Activated naive CD8-positive, alpha-beta T cell treated with anti-CD3 and anti-CD28 coated beads, Interleukin-2, amount 50 U/mL, for 24 hours (primary cell): ENCODE results near the gene SPAG16.

Source experiments
- ATAC-seq: fragments of 150-1000 bp; cut with Tn5 transposase; one replicate; pipeline ENCODE4 v1.10.0; 2021
- DNase-seq: peaks from one replicate; pipeline ENCODE4 v3.0.0; 2021
- H3K27ac Mint-ChIP-seq: one replicate; pipeline ENCODE4 v1.8.0; 2021; ENCODE audit warnings: mild to moderate bottlenecking, mixed read lengths
- H3K27me3 Mint-ChIP-seq: one replicate; pipeline ENCODE4 v1.8.0; 2021; ENCODE audit warnings: mixed read lengths
- H3K36me3 Mint-ChIP-seq: one replicate; pipeline ENCODE4 v1.8.0; 2021; ENCODE audit warnings: low read depth, mixed read lengths
- H3K4me1 Mint-ChIP-seq: one replicate; pipeline ENCODE4 v1.8.0; 2021; ENCODE audit warnings: mixed read lengths
- H3K4me3 Mint-ChIP-seq: one replicate; pipeline ENCODE4 v1.8.0; 2021; ENCODE audit warnings: mild to moderate bottlenecking, moderate library complexity, mixed read lengths
- H3K9me3 Mint-ChIP-seq: one replicate; pipeline ENCODE4 v1.8.0; 2021; ENCODE audit warnings: mixed read lengths

SPAG16 gene

DNA sequence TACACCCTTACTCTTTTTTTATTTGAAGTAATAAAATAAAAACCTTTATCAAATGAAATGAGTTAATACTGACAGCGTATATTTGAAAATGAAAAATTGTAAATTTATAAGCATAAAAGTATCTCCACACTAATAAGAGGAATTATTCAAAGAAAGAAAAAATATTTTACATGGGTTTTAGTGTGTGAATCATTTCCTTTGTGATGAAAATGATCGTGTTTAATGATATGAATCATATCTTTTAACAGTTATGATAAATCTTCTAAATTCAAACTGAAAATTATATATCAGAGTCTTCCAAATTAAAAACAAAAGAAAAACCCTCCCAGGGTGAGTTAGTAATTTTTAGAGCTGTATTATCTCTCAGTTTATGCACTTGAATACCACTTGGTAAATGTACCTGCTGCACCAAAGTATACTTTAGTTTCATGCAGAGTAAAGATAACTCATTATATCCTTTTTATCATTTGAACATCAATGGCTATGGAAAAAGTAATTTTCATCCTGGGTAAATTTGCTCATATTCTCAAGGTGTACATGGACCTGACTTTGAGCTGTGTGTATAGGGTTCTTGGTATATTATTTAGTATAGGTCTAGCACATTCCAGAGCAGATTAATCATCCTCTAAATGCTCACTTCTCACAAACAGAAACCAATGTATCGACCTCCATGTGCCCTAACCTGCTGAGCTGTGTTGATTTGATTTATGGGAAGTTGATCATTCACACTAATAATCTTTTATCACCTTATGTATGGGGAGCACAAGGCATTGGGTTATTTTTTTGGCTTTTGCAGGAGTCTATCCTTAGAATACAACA is 1027.9 kb downstream of the SPAG16 start:
- no peaks in the 10 kb centered on the region for H3K27me3 Mint-ChIP-seq
- H3K4me3 Mint-ChIP-seq = no peak overlapping the region
- ATAC-seq = no peak
- no peaks in the 10 kb centered on the region for H3K4me1 Mint-ChIP-seq
- H3K36me3 Mint-ChIP-seq = no peaks in the 10 kb centered on the region
- H3K27ac Mint-ChIP-seq = no peak overlapping the region
- DNase-seq = no peak
- H3K9me3 Mint-ChIP-seq = peaks cover 4% of the 10 kb centered on the region

DNA sequence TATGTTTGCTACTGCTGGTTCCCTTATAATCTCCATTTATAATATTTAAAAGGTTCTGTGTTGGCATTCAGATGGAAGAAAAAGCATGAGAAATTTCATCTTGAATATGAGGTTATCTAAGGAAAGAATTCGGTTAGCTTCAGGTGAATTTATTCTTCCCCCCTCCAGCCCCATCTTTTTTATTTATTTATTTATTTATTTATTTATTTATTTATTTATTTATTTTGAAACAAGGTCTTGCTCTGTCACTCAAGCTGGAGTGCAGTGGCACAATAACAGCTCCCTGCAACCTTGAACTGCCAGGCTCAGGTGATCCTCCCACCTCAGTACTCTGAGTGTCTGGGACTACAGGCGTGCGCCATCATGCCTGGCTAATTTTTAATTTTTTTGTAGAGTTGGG is 1031.1 kb downstream of the SPAG16 start:
- no peak overlapping the region for H3K4me3 Mint-ChIP-seq
- ATAC-seq = no peak
- no peak overlapping the region for H3K27ac Mint-ChIP-seq
- peaks cover 4% of the 10 kb centered on the region for H3K9me3 Mint-ChIP-seq
- H3K4me1 Mint-ChIP-seq = no peaks in the 10 kb centered on the region
- DNase-seq = no peak
- no peaks in the 10 kb centered on the region for H3K27me3 Mint-ChIP-seq
- H3K36me3 Mint-ChIP-seq = no peaks in the 10 kb centered on the region

DNA sequence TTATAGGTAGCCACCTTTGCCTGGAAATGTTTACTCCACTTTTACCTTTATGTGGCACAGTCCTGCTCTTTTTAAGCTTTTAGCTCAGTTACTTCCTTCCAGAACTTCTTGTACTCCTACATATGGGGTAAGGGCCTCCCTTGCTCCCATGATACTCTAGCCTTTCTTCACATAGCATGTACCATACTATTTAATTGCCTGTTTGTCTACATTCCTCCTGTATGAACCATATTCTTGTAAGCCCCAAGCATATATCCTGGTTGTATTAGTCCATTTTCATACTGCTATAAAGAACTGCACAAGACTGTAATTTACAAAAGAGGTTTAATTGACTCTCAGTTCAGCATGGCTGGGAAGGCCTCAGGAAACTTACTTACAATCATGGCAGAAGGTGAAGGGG is 1035.9 kb downstream of the SPAG16 start:
- no peak for DNase-seq
- H3K4me3 Mint-ChIP-seq = no peak overlapping the region
- no peaks in the 10 kb centered on the region for H3K4me1 Mint-ChIP-seq
- no peaks in the 10 kb centered on the region for H3K36me3 Mint-ChIP-seq
- H3K27ac Mint-ChIP-seq = no peak overlapping the region
- no peak for ATAC-seq
- H3K27me3 Mint-ChIP-seq = no peaks in the 10 kb centered on the region
- peaks cover 4% of the 10 kb centered on the region for H3K9me3 Mint-ChIP-seq

DNA sequence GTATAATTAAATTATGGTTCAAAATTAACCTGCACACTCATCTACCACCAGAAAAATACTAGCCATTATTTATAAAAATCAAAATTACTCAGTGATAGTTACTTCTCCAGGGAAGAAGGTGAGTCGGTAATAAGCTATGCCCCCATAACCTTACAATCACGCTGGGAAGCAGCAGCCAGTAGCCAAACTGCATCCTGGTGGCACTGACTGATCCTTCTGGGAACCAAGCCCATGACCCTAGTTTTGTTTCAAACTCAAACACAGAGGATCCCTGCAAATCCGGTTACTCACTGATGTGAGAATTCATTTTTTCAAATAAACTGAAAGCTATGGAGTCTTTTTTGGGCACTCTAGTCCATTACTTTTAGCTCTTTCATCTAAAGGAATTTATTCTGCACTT is 1038.4 kb downstream of the SPAG16 start:
- no peak for ATAC-seq
- H3K27ac Mint-ChIP-seq = no peak overlapping the region
- no peaks in the 10 kb centered on the region for H3K4me1 Mint-ChIP-seq
- DNase-seq = no peak
- no peaks in the 10 kb centered on the region for H3K27me3 Mint-ChIP-seq
- H3K4me3 Mint-ChIP-seq = no peak overlapping the region
- H3K36me3 Mint-ChIP-seq = no peaks in the 10 kb centered on the region
- peaks cover 4% of the 10 kb centered on the region for H3K9me3 Mint-ChIP-seq

DNA sequence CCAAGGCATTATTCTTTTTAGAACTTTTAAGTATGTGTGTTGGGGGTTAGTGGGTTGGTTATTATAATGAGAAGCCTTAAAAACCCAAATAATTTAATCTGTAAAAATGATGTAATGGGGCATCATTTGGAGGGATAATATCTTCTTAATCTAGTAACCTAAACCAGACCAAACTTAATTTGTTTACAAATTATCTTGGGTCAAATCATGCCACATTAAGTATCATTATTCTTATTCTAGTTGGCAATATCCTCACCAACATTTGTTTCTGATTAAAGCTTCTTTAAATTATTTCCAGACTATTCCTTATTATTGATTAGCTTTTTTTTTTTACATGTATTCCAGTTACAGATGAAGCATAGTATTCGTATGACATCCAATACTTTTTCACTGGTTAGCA is 1041.1 kb downstream of the SPAG16 start:
- Mint-ChIP-seq H3K4me3 (no peak overlapping the region), H3K27me3 (no peaks in the 10 kb centered on the region), H3K4me1 (no peaks in the 10 kb centered on the region), H3K9me3 (no peaks in the 10 kb centered on the region), H3K27ac (no peak overlapping the region), H3K36me3 (no peaks in the 10 kb centered on the region)
- DNase-seq = no peak
- ATAC-seq = no peak

DNA sequence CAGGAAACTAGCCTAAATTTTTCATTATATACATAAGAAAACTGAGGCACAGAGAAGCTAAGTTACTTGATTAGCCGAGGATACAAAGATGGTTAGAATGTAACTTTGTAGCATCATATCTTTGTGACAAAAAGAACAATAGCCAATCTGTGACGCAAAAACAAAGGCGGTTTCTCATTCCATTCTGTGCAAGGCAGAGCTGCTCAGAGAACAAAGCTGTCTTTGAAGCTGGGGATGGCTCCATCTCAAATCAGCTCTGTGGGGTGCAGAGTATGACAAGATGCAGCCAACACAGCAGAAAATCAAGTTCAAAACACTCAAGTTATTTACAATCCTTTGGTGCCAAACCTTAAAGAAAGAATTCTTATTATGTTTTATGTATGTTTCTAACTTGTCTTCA is 1044.7 kb downstream of the SPAG16 start:
- no peak overlapping the region for H3K27ac Mint-ChIP-seq

GRCh38 chr2:214341646-214342045 is 1057.4 kb downstream of the SPAG16 start:
- Mint-ChIP-seq H3K27me3 (no peaks in the 10 kb centered on the region), H3K36me3 (no peaks in the 10 kb centered on the region), H3K27ac (no peak overlapping the region), H3K4me3 (no peak overlapping the region), H3K9me3 (no peaks in the 10 kb centered on the region), H3K4me1 (no peaks in the 10 kb centered on the region)
- DNase-seq (no peak), ATAC-seq (no peak)

More for the DNA sequence above, 1044.7 kb downstream of the SPAG16 start:
- no peaks in the 10 kb centered on the region for H3K27me3 Mint-ChIP-seq
- no peaks in the 10 kb centered on the region for H3K36me3 Mint-ChIP-seq
- no peaks in the 10 kb centered on the region for H3K9me3 Mint-ChIP-seq
- no peak for ATAC-seq
- no peaks in the 10 kb centered on the region for H3K4me1 Mint-ChIP-seq
- no peak for DNase-seq
- H3K4me3 Mint-ChIP-seq = no peak overlapping the region

GRCh38 chr2:214358506-214358905 is 1074.2 kb downstream of the SPAG16 start:
- ATAC-seq = no peak
- Mint-ChIP-seq H3K27me3 (no peaks in the 10 kb centered on the region), H3K4me1 (no peaks in the 10 kb centered on the region), H3K9me3 (peaks cover 23% of the 10 kb centered on the region), H3K27ac (no peak overlapping the region), H3K36me3 (no peaks in the 10 kb centered on the region), H3K4me3 (no peak overlapping the region)
- no peak for DNase-seq

DNA sequence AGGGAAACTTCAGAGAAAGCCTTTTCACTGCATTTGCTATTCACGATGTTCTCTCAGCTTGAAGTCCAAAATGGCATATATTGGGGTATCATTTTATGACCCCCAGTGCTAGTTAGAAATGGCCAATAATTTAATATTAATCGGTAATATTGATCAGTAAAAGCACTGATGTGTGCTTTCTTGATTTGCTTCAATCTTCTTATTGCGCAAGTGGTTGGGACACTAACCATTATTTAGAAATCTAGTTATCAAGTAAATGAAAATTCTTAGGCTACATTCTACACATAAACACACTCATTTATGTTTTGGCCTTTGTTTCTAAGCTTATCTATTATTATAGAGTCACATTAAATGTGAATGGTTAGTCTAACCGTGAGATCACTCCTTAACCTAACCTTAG is 1076.9 kb downstream of the SPAG16 start:
- Mint-ChIP-seq H3K9me3 (peaks cover 23% of the 10 kb centered on the region), H3K27me3 (no peaks in the 10 kb centered on the region), H3K27ac (no peak overlapping the region), H3K36me3 (no peaks in the 10 kb centered on the region), H3K4me1 (no peaks in the 10 kb centered on the region), H3K4me3 (no peak overlapping the region)
- no peak for DNase-seq
- no peak for ATAC-seq

DNA sequence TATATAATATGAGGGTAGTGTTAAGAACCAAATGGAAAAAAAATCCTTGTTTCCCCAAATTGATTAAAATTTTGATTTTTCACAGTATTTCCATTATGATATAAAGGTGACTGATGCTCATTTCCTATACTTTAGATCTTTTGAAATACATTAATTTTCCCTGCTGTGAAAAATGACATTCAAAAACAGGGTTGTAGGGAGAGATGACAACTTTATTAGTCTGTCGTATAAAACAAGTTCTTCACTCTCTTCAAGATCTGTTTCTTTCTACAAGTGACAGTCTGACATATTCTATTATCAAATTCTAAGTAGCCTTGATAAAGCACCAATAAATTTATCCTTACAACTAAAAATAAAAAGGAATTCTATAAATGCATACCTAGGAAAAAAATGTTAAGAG is 1081.3 kb downstream of the SPAG16 start:
- DNase-seq (no peak), ATAC-seq (no peak)
- Mint-ChIP-seq H3K4me1 (no peaks in the 10 kb centered on the region), H3K36me3 (no peaks in the 10 kb centered on the region), H3K27ac (no peak overlapping the region), H3K9me3 (no peaks in the 10 kb centered on the region), H3K4me3 (no peak overlapping the region), H3K27me3 (no peaks in the 10 kb centered on the region)

DNA sequence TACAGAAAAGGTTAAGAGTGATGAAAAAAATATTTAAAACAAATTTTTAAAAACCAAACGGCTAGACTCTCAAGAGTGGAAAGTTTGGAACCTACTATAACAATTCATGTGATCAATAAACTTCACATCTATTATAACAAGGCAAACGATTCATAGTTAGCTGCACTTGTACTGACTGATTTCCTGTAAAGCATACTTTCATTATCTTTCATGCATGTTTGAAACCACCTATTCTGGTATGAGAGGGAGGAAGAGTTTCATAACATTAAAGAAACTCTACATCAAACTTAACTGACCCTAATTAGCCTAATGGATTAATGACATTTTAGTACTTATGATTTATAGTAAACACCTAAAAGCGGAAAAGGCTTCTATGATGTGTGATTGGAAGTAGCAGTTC is 1082.9 kb downstream of the SPAG16 start:
- Mint-ChIP-seq H3K4me3 (no peak overlapping the region), H3K36me3 (no peaks in the 10 kb centered on the region), H3K9me3 (no peaks in the 10 kb centered on the region), H3K4me1 (no peaks in the 10 kb centered on the region), H3K27ac (no peak overlapping the region), H3K27me3 (no peaks in the 10 kb centered on the region)
- ATAC-seq (no peak), DNase-seq (no peak)

- ATAC-seq (no peak), DNase-seq (no peak)
- no peak overlapping the region for H3K4me3 Mint-ChIP-seq
- no peaks in the 10 kb centered on the region for H3K4me1 Mint-ChIP-seq
- no peaks in the 10 kb centered on the region for H3K27me3 Mint-ChIP-seq
- H3K36me3 Mint-ChIP-seq = no peaks in the 10 kb centered on the region
- H3K27ac Mint-ChIP-seq = no peak overlapping the region
- H3K9me3 Mint-ChIP-seq = no peaks in the 10 kb centered on the region
Observed at GRCh38 chr2:214376618-214377285, 1092.5 kb downstream of the SPAG16 start.

GRCh38 chr2:214377286-214377624 is 1093.0 kb downstream of the SPAG16 start:
- H3K27ac Mint-ChIP-seq = no peak overlapping the region
- no peaks in the 10 kb centered on the region for H3K27me3 Mint-ChIP-seq
- DNase-seq (no peak), ATAC-seq (no peak)
- H3K9me3 Mint-ChIP-seq = no peaks in the 10 kb centered on the region
- no peaks in the 10 kb centered on the region for H3K4me1 Mint-ChIP-seq
- H3K36me3 Mint-ChIP-seq = no peaks in the 10 kb centered on the region
- no peak overlapping the region for H3K4me3 Mint-ChIP-seq

- no peaks in the 10 kb centered on the region for H3K36me3 Mint-ChIP-seq
- no peaks in the 10 kb centered on the region for H3K9me3 Mint-ChIP-seq
- DNase-seq (no peak), ATAC-seq (no peak)
- no peak overlapping the region for H3K27ac Mint-ChIP-seq
- no peak overlapping the region for H3K4me3 Mint-ChIP-seq
- no peaks in the 10 kb centered on the region for H3K4me1 Mint-ChIP-seq
- H3K27me3 Mint-ChIP-seq = no peaks in the 10 kb centered on the region
Observed at GRCh38 chr2:214378455-214379103, 1094.3 kb downstream of the SPAG16 start.

- Mint-ChIP-seq H3K36me3 (no peaks in the 10 kb centered on the region), H3K4me3 (no peak overlapping the region), H3K27me3 (no peaks in the 10 kb centered on the region), H3K27ac (no peak overlapping the region), H3K4me1 (no peaks in the 10 kb centered on the region), H3K9me3 (no peaks in the 10 kb centered on the region)
- no peak for DNase-seq
- ATAC-seq = no peak
Observed at GRCh38 chr2:214379227-214379626, 1095.0 kb downstream of the SPAG16 start.
